Measurements from ENCODE around the gene SLC1A2.

Gene SLC1A2

GRCh38 chr11:35376118-35376510, 43.2 kb downstream of the SLC1A2 start:
- no peak for DNase-seq (ENCODE audit: low read depth)

- no peak for DNase-seq (ENCODE audit: low read depth)
Observed at GRCh38 chr11:35375332-35376117, 43.8 kb downstream of the SLC1A2 start.

- DNase-seq (ENCODE audit: low read depth): no peak
Observed at GRCh38 chr11:35373284-35373933, 45.9 kb downstream of the SLC1A2 start.

GRCh38 chr11:35372565-35373283, 46.6 kb downstream of the SLC1A2 start:
- no peak for DNase-seq (ENCODE audit: low read depth)

- DNase-seq (ENCODE audit: low read depth): no peak
Observed at GRCh38 chr11:35367491-35367890, 51.9 kb downstream of the SLC1A2 start.

- no peak for DNase-seq (ENCODE audit: low read depth)
Observed at GRCh38 chr11:35366798-35367197, 52.6 kb downstream of the SLC1A2 start.

GRCh38 chr11:35365961-35366360, 53.4 kb downstream of the SLC1A2 start:
- DNase-seq (ENCODE audit: low read depth): no peak

- no peak for DNase-seq (ENCODE audit: low read depth)
Observed at GRCh38 chr11:35365395-35365794, 54.0 kb downstream of the SLC1A2 start.

GRCh38 chr11:35363854-35364780, 55.2 kb downstream of the SLC1A2 start:
- DNase-seq (ENCODE audit: low read depth): no peak

- no peak for DNase-seq (ENCODE audit: low read depth)
Observed at GRCh38 chr11:35363246-35363801, 56.0 kb downstream of the SLC1A2 start.

- DNase-seq (ENCODE audit: low read depth): no peak
Observed at GRCh38 chr11:35362521-35362980, 56.8 kb downstream of the SLC1A2 start.

- no peak for DNase-seq (ENCODE audit: low read depth)
Observed at GRCh38 chr11:35360055-35360530, 59.3 kb downstream of the SLC1A2 start.

- DNase-seq (ENCODE audit: low read depth): no peak
Observed at GRCh38 chr11:35359321-35360054, 59.9 kb downstream of the SLC1A2 start.

- no peak for DNase-seq (ENCODE audit: low read depth)
Observed at GRCh38 chr11:35358391-35358790, 61.0 kb downstream of the SLC1A2 start.

GRCh38 chr11:35357923-35358322, 61.4 kb downstream of the SLC1A2 start:
- DNase-seq (ENCODE audit: low read depth): no peak

- no peak for DNase-seq (ENCODE audit: low read depth)
Observed at GRCh38 chr11:35355102-35355749, 64.1 kb downstream of the SLC1A2 start.

- DNase-seq (ENCODE audit: low read depth): no peak
Observed at GRCh38 chr11:35354644-35355043, 64.7 kb downstream of the SLC1A2 start.

GRCh38 chr11:35352077-35352888, 67.1 kb downstream of the SLC1A2 start:
- DNase-seq (ENCODE audit: low read depth): no peak

- DNase-seq (ENCODE audit: low read depth): no peak
Observed at GRCh38 chr11:35349897-35350296, 69.5 kb downstream of the SLC1A2 start.
